ENCODE measurements around the gene TULP4.
"Not testable (repeated sequence)": the region's sequence is repeated elsewhere in the genome, so short reads cannot be mapped to it uniquely, and the experiment has no call there.

Gene TULP4

GRCh38 chr6:158468666-158469065, 156.4 kb downstream of the TULP4 start:
- no peak for DNase-seq (ENCODE audit: low read depth in 2 of 2)

- DNase-seq (ENCODE audit: low read depth in 2 of 2), result not testable (repeated sequence)
Observed at GRCh38 chr6:158470023-158470422, 157.8 kb downstream of the TULP4 start.

- DNase-seq (ENCODE audit: low read depth in 2 of 2), result no peak
Observed at GRCh38 chr6:158471339-158471738, 159.1 kb downstream of the TULP4 start.

GRCh38 chr6:158472447-158472846, 160.2 kb downstream of the TULP4 start:
- DNase-seq (ENCODE audit: low read depth in 2 of 2), result no peak

GRCh38 chr6:158474961-158475343, 162.7 kb downstream of the TULP4 start:
- peak in 1 of 2 experiments; percentile 15 for DNase-seq (ENCODE audit: low read depth in 2 of 2)

- peak; percentile 34 to 55 for DNase-seq (ENCODE audit: low read depth in 2 of 2)
Observed at GRCh38 chr6:158475344-158476302, 163.4 kb downstream of the TULP4 start.

GRCh38 chr6:158476389-158476788, 164.1 kb downstream of the TULP4 start:
- DNase-seq (ENCODE audit: low read depth in 2 of 2), result no peak

- not testable (repeated sequence) for DNase-seq (ENCODE audit: low read depth in 2 of 2)
Observed at GRCh38 chr6:158477722-158478121, 165.5 kb downstream of the TULP4 start.

GRCh38 chr6:158480989-158481388, 168.7 kb downstream of the TULP4 start:
- DNase-seq (ENCODE audit: low read depth in 2 of 2), result no peak

- DNase-seq (ENCODE audit: low read depth in 2 of 2), result peak in 1 of 2 experiments; percentile 29
Observed at GRCh38 chr6:158481690-158482473, 169.6 kb downstream of the TULP4 start.

- no peak for DNase-seq (ENCODE audit: low read depth in 2 of 2)
Observed at GRCh38 chr6:158485431-158485830, 173.2 kb downstream of the TULP4 start.

- DNase-seq (ENCODE audit: low read depth in 2 of 2), result no peak
Observed at GRCh38 chr6:158487495-158487894, 175.2 kb downstream of the TULP4 start.

GRCh38 chr6:158488065-158488464, 175.8 kb downstream of the TULP4 start:
- peak; percentile 82 to 85 for DNase-seq (ENCODE audit: low read depth in 2 of 2)

GRCh38 chr6:158489441-158489840, 177.2 kb downstream of the TULP4 start:
- no peak for DNase-seq (ENCODE audit: low read depth in 2 of 2)

GRCh38 chr6:158492881-158493280, 180.6 kb downstream of the TULP4 start:
- no peak for DNase-seq (ENCODE audit: low read depth in 2 of 2)

GRCh38 chr6:158496700-158497099, 184.4 kb downstream of the TULP4 start:
- no peak for DNase-seq (ENCODE audit: low read depth in 2 of 2)

GRCh38 chr6:158497620-158498019, 185.4 kb downstream of the TULP4 start:
- no peak for DNase-seq (ENCODE audit: low read depth in 2 of 2)

GRCh38 chr6:158498362-158498761, 186.1 kb downstream of the TULP4 start:
- DNase-seq (ENCODE audit: low read depth in 2 of 2), result no peak

GRCh38 chr6:158499601-158500000, 187.3 kb downstream of the TULP4 start:
- DNase-seq (ENCODE audit: low read depth in 2 of 2), result no peak

- DNase-seq (ENCODE audit: low read depth in 2 of 2), result no peak
Observed at GRCh38 chr6:158500016-158500735, 187.9 kb downstream of the TULP4 start.

- no peak for DNase-seq (ENCODE audit: low read depth in 2 of 2)
Observed at GRCh38 chr6:158501360-158502262, 189.3 kb downstream of the TULP4 start.
